ENCODE results near the gene VRK3.

DNA sequence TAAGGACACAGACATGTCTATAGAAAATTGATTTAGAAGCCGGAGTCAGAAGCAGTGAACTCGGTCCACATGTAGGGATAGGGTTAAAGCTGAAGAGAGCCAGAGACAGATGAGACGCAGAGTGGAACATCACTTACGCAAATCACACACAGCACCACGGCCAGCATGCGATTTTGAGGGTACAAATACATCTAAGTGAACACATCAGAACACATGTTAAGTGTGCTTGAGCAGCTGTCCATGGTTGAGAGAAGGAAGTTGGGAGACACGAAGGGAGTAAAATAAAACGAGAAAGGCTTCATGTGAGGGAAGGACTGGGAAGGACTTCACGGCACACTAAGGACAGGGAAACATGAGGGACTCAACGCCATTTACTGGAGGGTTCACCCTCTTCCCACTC is 38.8 kb downstream of the VRK3 start:
- TF ChIP-seq, protein P1, sequence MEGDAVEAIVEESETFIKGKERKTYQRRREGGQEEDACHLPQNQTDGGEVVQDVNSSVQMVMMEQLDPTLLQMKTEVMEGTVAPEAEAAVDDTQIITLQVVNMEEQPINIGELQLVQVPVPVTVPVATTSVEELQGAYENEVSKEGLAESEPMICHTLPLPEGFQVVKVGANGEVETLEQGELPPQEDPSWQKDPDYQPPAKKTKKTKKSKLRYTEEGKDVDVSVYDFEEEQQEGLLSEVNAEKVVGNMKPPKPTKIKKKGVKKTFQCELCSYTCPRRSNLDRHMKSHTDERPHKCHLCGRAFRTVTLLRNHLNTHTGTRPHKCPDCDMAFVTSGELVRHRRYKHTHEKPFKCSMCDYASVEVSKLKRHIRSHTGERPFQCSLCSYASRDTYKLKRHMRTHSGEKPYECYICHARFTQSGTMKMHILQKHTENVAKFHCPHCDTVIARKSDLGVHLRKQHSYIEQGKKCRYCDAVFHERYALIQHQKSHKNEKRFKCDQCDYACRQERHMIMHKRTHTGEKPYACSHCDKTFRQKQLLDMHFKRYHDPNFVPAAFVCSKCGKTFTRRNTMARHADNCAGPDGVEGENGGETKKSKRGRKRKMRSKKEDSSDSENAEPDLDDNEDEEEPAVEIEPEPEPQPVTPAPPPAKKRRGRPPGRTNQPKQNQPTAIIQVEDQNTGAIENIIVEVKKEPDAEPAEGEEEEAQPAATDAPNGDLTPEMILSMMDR (IDR thresholded peaks at IDR 0.05; ENCODE audit: extremely low read depth in 1 of 2, insufficient read depth in 1 of 2, low read depth in 1 of 2, low read length in 2 of 2), result no peak
- TF ChIP-seq POLR2A (IDR thresholded peaks at IDR 0.05; ENCODE audit: low read depth, low read length) (no peak), MYC (IDR thresholded peaks at IDR 0.05; ENCODE audit: low read depth, low read length) (no peak), POLR2AphosphoS5 (IDR thresholded peaks at IDR 0.05; ENCODE audit: insufficient read depth, low read depth, low read length) (no peak), EZH2 (IDR thresholded peaks at IDR 0.05; ENCODE audit: borderline replicate concordance, low read depth, low read length, severe bottlenecking) (no peak), JUN (IDR thresholded peaks at IDR 0.05; ENCODE audit: borderline replicate concordance, insufficient read depth, insufficient read length, low read depth) (no peak), GATA2 (IDR thresholded peaks at IDR 0.05; ENCODE audit: insufficient read depth, insufficient read length, low read depth, low read length) (no peak), FOS (IDR thresholded peaks at IDR 0.05; ENCODE audit: borderline replicate concordance, insufficient read depth, low read length) (no peak)
- TF ChIP-seq, protein P2, sequence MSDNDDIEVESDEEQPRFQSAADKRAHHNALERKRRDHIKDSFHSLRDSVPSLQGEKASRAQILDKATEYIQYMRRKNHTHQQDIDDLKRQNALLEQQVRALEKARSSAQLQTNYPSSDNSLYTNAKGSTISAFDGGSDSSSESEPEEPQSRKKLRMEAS (IDR thresholded peaks at IDR 0.05; ENCODE audit: insufficient read depth, insufficient read length), result no peak

All from endothelial cell of umbilical vein (primary cell).